Fibroblast of pulmonary artery (primary cell): ENCODE measurements around the gene IMPDH2.
A peak's percentile ranks its signal among the peaks of the same experiment; 100 is the strongest.

Experiments
- DNase-seq: peaks from one replicate; pipeline ENCODE4 v3.0.0-alpha.2; 2010; ENCODE audit warnings: low read depth
- H3K4me3 ChIP-seq: replicated peaks from 2 replicates; pipeline ENCODE4 v1.5.1; 2011; ENCODE audit warnings: low read depth, mild to moderate bottlenecking, control low read depth, low read length, moderate library complexity
- CTCF ChIP-seq: IDR thresholded peaks from 2 replicates; pipeline ENCODE4 v1.5.1; 2011; ENCODE audit warnings: mild to moderate bottlenecking, control low read depth, low read length, inconsistent platforms; ENCODE audit errors: missing control alignments

Gene IMPDH2

GRCh38 chr3:49028673-49029562 lies at the start of gene IMPDH2:
Gene IMPDH2 (minus strand): TSS chr3:49029398. CDS start chr3:49029350, 48 bp downstream.
- DNase-seq, result peak; percentile 94
- peak within 1 kb of the TSS; percentile 82 for H3K4me3 ChIP-seq
- TF ChIP-seq CTCF, result peak; percentile 1

GRCh38 chr3:49076646-49077045 lies 47.4 kb upstream of the IMPDH2 start:
- TF ChIP-seq CTCF, result no peak
- no peak for DNase-seq
- no peak overlapping the region for H3K4me3 ChIP-seq

DNA sequence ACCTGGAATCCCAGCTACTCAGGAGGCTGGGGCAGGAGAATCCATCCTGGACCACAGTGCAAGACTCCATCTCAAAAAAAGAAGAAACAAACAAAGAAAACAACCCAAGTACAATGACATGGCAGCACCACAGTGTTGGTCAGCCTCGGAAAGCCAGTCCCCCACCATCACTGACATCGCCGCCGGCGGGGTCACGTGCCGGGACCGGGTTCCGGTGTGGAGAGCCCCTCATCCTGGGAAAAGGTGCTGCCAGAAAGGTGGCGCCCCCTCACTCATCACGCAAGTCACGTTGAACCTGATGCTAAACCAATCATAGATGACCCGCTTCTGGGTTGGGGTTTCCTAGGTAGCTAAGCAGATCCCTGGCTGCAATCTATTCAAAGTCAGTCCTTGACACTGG lies 46.9 kb upstream of the IMPDH2 start:
- DNase-seq, result no peak
- H3K4me3 ChIP-seq, result no peak overlapping the region
- no peak for TF ChIP-seq CTCF

GRCh38 chr3:49058011-49058410 lies 28.8 kb upstream of the IMPDH2 start:
- DNase-seq, result no peak
- no peak overlapping the region for H3K4me3 ChIP-seq
- no peak for TF ChIP-seq CTCF

DNA sequence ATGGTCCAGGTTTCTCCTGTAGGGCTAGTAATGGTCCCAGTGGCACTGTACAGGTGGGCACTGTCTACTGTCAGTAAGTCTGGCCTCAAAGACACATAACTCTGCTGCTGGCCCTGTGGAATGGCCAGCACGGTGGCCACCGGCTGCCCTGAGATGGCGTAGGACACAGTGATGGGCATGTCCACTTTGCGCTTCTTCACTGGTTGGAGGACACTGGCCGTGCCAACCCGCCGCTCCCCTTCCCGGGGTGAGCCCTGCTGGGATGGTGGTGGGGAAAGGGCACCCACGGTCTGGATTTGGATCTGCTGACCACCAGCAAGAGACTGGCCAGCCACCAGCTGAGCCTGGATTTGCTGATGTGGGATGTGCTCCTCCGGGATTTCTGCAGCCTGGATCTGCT lies 28.1 kb upstream of the IMPDH2 start:
- no peak for TF ChIP-seq CTCF
- DNase-seq, result no peak
- no peak overlapping the region for H3K4me3 ChIP-seq

DNA sequence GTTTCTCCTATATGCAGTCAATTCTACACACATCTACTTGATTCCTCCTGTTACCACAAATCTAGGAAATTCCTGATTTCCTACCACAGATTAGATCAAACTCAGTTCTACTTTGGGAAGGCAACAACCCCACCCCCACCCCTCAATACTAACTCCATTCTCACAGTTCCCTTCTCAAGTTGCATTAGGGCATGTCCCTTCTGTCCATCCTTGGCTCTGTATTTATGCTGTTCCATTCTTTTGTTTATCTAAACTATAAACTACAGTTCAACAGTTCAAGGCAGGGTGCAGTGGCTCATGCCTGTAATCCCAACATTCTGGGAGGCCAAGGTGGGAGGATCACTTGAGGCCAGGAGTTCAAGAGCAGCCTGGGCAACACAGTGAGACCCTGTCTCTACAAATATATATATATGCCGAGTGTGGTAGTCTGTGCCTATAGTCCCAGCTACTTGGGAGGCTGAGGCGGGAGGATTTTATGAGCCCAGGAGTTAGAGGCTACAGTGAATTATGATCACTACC lies 25.2 kb upstream of the IMPDH2 start:
- DNase-seq, result no peak
- no peak for TF ChIP-seq CTCF
- H3K4me3 ChIP-seq, result no peak overlapping the region
